ENCODE measurements around the gene YIPF4.

DNA sequence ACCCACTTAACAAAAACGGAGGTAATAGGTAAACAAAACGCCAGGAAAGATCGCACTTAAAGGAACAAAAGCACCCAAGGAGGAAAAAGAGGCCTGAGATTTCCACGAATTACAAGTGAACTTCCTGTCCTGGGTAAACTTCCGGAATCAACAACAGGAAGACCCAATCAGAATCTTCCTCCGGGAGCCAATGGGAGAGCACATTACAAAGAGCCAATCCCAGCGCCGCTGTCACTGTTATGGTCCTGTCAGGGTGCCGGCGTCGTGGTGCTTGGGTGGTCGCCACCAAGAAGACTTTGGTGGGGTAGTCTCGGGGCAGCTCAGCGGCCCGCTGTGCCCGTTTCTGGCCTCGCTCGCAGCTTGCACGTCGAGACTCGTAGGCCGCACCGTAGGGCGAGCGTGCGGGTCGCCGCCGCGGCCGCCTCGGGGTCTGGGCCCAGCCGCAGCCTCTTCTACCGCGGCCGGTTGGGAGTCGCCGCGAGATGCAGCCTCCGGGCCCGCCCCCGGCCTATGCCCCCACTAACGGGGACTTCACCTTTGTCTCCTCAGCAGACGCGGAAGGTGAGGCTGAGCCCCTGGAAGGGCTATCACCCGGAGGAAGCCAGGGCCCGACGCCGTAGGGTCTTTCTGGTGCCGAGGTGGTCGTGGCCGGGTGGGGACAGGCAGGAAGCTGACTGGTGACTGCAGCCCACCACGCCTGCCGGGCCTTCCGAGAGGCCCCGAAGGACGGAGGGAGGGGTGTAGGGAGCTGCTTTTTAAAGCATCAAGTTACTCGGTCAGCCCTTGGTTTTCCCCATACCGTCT, at the start of gene YIPF4:
- TF ChIP-seq CTCF (IDR thresholded peaks at IDR 0.05) (no peak), EP300 (IDR thresholded peaks at IDR 0.05) (no peak), POLR2A (IDR thresholded peaks at IDR 0.05) (no peak), POLR2AphosphoS5 (IDR thresholded peaks at IDR 0.05) (peak in 3 of 4 donors; percentile 77 to 80 (median 78))
